ENCODE data around the gene ATG16L1. TPM values are rescaled to one million over a fixed set of nuclear protein-coding genes. Genes with fewer than 3 reads are reported as not detected.

The ATG16L1 gene
- 19.2 TPM for total RNA-seq

GRCh38 chr2:233251306-233252116 is at the start of gene ATG16L1:
Gene ATG16L1, plus strand, starts transcription at chr2:233251673. Its CDS starts 155 bp downstream, at chr2:233251828.
- ATAC-seq (peak; percentile 97), DNase-seq (ENCODE audit: low spot score) (peak; percentile 96)

GRCh38 chr2:233202531-233202944 is 48.9 kb upstream of the ATG16L1 start:
- DNase-seq (ENCODE audit: low spot score) (no peak), ATAC-seq (peak; percentile 21)

- ATAC-seq, result no peak
- DNase-seq (ENCODE audit: low spot score), result no peak
Measured at GRCh38 chr2:233203060-233203459, 48.4 kb upstream of the ATG16L1 start.

- DNase-seq (ENCODE audit: low spot score), result no peak
- ATAC-seq, result no peak
Measured at GRCh38 chr2:233204286-233204936, 47.1 kb upstream of the ATG16L1 start.

GRCh38 chr2:233208382-233209116 is 42.9 kb upstream of the ATG16L1 start:
- ATAC-seq (no peak), DNase-seq (ENCODE audit: low spot score) (no peak)

GRCh38 chr2:233209117-233209532 is 42.3 kb upstream of the ATG16L1 start:
- no peak for DNase-seq (ENCODE audit: low spot score)
- no peak for ATAC-seq

GRCh38 chr2:233209533-233210171 is 41.8 kb upstream of the ATG16L1 start:
- no peak for ATAC-seq
- no peak for DNase-seq (ENCODE audit: low spot score)

GRCh38 chr2:233210281-233210680 is 41.2 kb upstream of the ATG16L1 start:
- ATAC-seq (no peak), DNase-seq (ENCODE audit: low spot score) (no peak)

- DNase-seq (ENCODE audit: low spot score) (no peak), ATAC-seq (peak; percentile 54)
Measured at GRCh38 chr2:233210843-233211547, 40.5 kb upstream of the ATG16L1 start.

GRCh38 chr2:233211548-233211895 is 40.0 kb upstream of the ATG16L1 start:
- no peak for ATAC-seq
- DNase-seq (ENCODE audit: low spot score), result no peak

GRCh38 chr2:233213011-233213410 is 38.5 kb upstream of the ATG16L1 start:
- ATAC-seq (no peak), DNase-seq (ENCODE audit: low spot score) (no peak)

GRCh38 chr2:233213975-233214374 is 37.5 kb upstream of the ATG16L1 start:
- no peak for DNase-seq (ENCODE audit: low spot score)
- ATAC-seq, result no peak

- DNase-seq (ENCODE audit: low spot score), result no peak
- no peak for ATAC-seq
Measured at GRCh38 chr2:233217892-233218377, 33.5 kb upstream of the ATG16L1 start.

GRCh38 chr2:233218836-233219235 is 32.6 kb upstream of the ATG16L1 start:
- ATAC-seq, result no peak
- DNase-seq (ENCODE audit: low spot score), result no peak

- no peak for ATAC-seq
- no peak for DNase-seq (ENCODE audit: low spot score)
Measured at GRCh38 chr2:233219848-233220247, 31.6 kb upstream of the ATG16L1 start.

GRCh38 chr2:233221378-233222063 is 30.0 kb upstream of the ATG16L1 start:
- no peak for ATAC-seq
- DNase-seq (ENCODE audit: low spot score), result no peak

GRCh38 chr2:233223059-233223894 is 28.2 kb upstream of the ATG16L1 start:
- DNase-seq (ENCODE audit: low spot score), result no peak

GRCh38 chr2:233225230-233226068 is 26.0 kb upstream of the ATG16L1 start:
- DNase-seq (ENCODE audit: low spot score) (no peak), ATAC-seq (no peak)

More at GRCh38 chr2:233223059-233223894, 28.2 kb upstream of the ATG16L1 start:
- ATAC-seq, result no peak

Data from left lobe of liver (tissue), 2 donors.